Measurements from ENCODE around the gene TLR5.

The TLR5 gene, protein sequence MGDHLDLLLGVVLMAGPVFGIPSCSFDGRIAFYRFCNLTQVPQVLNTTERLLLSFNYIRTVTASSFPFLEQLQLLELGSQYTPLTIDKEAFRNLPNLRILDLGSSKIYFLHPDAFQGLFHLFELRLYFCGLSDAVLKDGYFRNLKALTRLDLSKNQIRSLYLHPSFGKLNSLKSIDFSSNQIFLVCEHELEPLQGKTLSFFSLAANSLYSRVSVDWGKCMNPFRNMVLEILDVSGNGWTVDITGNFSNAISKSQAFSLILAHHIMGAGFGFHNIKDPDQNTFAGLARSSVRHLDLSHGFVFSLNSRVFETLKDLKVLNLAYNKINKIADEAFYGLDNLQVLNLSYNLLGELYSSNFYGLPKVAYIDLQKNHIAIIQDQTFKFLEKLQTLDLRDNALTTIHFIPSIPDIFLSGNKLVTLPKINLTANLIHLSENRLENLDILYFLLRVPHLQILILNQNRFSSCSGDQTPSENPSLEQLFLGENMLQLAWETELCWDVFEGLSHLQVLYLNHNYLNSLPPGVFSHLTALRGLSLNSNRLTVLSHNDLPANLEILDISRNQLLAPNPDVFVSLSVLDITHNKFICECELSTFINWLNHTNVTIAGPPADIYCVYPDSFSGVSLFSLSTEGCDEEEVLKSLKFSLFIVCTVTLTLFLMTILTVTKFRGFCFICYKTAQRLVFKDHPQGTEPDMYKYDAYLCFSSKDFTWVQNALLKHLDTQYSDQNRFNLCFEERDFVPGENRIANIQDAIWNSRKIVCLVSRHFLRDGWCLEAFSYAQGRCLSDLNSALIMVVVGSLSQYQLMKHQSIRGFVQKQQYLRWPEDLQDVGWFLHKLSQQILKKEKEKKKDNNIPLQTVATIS

DNA sequence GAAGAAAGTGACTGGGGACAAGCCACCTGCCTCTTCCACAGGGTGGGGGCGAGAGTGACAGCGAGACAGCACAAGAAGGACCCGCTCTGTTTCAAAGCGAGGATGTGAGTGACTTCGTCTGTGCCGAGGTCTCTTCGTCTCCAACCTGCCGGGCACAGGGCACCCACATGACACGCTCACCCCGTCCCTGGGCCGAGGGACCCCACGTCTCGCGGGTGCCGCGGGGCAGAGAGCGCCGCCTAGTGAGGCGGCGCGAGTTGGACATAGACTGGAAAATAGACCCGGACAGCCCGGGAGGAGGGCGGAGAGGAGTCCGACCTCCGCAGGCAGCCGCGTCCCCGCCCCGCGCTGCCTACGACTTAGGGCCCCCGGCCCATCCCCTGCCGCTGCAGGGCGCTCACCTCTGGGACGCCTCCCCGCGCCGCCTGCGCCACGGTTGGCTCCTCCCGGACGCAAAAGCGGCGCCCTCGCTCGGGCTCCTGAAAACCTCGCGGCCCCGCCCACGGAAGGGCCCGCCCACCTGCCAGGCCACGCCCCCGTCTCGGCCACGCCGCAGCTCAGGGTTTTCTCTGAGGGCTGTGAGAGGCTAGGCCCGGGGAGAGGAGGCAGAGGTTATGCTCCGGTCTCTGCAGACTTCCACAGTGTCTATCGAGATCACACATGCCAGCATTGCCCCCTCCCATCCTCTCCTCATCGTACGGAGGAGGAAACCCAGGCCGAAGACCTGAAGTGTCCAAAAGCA is at the start of gene TLR5:
Gene TLR5 (minus strand): TSS at position 454 of the 742 bp plus-strand sequence. CDS start 30,217 bp downstream, outside the sequence.
- TF ChIP-seq, protein P1, sequence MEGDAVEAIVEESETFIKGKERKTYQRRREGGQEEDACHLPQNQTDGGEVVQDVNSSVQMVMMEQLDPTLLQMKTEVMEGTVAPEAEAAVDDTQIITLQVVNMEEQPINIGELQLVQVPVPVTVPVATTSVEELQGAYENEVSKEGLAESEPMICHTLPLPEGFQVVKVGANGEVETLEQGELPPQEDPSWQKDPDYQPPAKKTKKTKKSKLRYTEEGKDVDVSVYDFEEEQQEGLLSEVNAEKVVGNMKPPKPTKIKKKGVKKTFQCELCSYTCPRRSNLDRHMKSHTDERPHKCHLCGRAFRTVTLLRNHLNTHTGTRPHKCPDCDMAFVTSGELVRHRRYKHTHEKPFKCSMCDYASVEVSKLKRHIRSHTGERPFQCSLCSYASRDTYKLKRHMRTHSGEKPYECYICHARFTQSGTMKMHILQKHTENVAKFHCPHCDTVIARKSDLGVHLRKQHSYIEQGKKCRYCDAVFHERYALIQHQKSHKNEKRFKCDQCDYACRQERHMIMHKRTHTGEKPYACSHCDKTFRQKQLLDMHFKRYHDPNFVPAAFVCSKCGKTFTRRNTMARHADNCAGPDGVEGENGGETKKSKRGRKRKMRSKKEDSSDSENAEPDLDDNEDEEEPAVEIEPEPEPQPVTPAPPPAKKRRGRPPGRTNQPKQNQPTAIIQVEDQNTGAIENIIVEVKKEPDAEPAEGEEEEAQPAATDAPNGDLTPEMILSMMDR (conservative IDR thresholded peaks at IDR 0.05), result peak; percentile 80
- peak within 1 kb of the TSS; percentile 58; the same call in 1 of the 2 replicates for H3K27ac ChIP-seq

GRCh38 chr1:223189903-223190724 is 47.1 kb upstream of the TLR5 start:
- TF ChIP-seq, protein P1 (conservative IDR thresholded peaks at IDR 0.05), result no peak
- no peak overlapping the region for H3K27ac ChIP-seq

DNA sequence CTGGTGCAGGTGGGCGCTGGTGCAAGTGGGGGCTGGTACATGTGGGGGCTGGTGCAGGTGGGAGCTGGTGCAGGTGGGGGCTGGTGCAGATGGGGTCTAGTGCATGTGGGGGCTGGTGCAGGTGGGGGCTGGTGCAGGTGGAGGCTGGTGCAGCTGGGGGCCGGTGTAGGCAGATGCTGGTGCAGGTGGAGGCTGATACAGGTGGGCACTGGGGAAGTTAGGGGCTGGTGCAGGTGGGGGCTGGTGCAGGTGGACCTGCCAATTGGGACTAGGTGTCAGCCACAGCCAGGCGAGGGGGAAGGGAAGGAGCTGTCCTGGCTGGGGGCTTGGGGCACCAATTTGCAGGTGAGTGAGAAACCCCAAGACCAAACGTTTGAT is 46.5 kb upstream of the TLR5 start:
- TF ChIP-seq, protein P1 (conservative IDR thresholded peaks at IDR 0.05), result no peak
- no peak overlapping the region for H3K27ac ChIP-seq

GRCh38 chr1:223188618-223189356 is 45.7 kb upstream of the TLR5 start:
- no peak overlapping the region for H3K27ac ChIP-seq
- TF ChIP-seq, protein P1 (conservative IDR thresholded peaks at IDR 0.05), result no peak

DNA sequence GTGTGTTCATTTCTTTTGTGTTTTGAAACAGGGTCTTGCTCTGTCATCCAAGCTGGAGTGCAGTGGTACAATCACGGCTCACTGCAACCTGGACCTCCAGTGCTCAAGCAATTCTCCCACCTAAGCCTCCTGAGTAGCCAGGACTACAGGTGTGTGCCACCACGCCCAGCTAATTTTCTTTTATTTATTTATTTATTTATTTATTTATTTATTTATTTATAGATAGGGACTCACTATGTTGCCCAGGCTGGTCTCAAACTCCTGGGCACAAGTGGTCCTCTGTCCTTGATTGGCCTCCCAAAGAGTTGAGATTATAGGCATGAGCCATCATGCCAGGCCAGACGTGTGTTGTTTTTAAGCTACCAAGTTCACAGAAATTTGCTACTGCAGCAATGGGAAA is 43.8 kb upstream of the TLR5 start:
- TF ChIP-seq, protein P1 (conservative IDR thresholded peaks at IDR 0.05), result no peak
- H3K27ac ChIP-seq, result no peak overlapping the region

GRCh38 chr1:223183268-223183862 is 40.3 kb upstream of the TLR5 start:
- peak overlapping the region; percentile 67; the same call in 1 of the 2 replicates for H3K27ac ChIP-seq
- TF ChIP-seq, protein P1 (conservative IDR thresholded peaks at IDR 0.05), result no peak
